T-helper 2 cell treated with Interferon-gamma antibody and Interleukin-4, amounts not matched to agents 100 ng/mL and 5 ng/mL, for 36 hours (primary cell): Measurements from ENCODE around the gene LAMA1. TPM values are rescaled to one million over a fixed set of nuclear protein-coding genes. Genes with fewer than 3 reads are reported as not detected.

Experiments used
- intact Hi-C: fragments of 100-400 bp; cut with micrococcal nuclease; formaldehyde crosslinking; loops from one replicate; pipeline ENCODE4 v1.15.1; 2023
- total RNA-seq: library from RNA; stranded (reverse); gene quantifications from 2 replicates; pipeline ENCODE4 v1.2.3, GENCODE V29; 2022

Gene LAMA1
- total RNA-seq, 1 donor from 2014 or later, result not detected

DNA sequence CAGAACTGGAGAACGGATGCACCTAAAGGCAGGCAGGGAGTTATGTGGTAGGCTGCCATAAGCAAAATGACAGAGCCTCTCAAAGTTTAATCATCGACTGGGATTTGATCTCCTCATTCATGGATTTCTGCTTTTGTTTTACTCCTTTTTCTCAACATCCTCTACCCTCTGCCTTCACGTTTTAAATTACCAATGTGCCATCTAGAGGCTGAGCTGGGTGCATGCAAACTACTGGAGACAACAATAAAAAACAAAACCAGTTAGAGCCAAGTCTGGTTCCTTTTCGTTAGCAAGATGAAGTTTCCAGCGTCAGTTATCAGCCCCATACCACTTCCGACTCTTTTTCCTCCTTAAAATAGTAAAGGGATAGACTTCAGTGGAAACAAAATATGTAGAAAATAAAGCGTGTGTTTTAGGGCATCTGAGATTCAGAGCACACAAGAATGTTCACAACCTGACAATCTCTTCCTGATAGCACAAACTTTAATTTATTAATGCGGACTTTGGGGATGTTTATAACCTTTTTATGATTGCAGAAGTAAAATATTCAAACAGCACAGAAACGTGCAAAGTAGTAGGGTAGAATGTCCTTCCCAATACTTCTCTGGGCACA lies 117.0 kb downstream of the LAMA1 start:
- intact Hi-C loops, result no loop called here

DNA sequence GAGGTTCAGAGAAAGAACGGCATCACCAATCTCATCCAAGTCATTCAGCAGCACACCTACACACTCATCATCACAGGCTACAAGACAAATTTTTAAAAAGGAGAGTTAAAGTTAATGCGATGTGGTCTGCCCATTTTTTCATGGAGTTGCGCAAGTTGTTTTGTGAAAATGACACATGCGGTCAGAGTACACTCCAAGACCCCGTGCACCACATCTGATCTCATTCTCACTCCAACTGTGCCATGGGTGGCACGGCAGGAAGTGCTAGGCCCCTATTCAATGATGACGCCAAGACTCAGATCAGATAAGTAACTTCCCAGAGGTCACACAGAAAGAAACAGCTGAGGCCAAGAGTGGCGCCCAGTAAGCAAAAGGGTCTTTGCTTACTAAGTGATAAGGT lies 119.8 kb downstream of the LAMA1 start:
- intact Hi-C loops, result no loop called here

DNA sequence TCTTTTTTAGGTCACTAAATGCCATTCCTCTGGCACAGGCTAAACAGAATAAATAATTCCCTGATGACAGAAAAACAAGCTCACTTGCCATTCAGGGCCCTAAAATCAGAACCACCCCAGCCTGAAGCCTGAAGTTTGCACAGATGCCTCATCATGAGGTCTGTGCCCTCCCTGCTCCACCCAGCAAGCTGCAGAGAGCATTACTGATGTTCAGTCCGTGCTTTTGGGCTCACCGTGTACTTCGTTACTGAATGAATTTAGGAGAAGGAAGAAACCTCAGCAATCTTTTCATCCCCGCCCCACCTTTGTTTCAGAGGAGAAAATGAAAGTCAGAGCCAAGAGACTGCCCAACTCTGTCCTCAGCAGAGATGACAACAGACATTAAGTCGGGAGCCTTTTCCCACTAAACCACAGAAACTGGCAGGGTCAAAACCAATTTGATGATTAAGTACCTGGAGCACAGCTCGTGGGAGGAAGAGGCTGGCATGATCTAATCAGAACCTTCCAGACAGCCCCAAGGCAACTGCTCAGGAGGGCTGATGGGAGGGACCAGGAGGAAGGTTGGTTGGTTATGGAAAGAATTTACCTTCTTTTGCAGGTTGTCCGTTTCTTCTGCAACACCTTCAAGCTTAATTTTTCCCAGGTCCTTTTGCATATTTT lies 122.7 kb downstream of the LAMA1 start:
- intact Hi-C loops, result no loop called here

DNA sequence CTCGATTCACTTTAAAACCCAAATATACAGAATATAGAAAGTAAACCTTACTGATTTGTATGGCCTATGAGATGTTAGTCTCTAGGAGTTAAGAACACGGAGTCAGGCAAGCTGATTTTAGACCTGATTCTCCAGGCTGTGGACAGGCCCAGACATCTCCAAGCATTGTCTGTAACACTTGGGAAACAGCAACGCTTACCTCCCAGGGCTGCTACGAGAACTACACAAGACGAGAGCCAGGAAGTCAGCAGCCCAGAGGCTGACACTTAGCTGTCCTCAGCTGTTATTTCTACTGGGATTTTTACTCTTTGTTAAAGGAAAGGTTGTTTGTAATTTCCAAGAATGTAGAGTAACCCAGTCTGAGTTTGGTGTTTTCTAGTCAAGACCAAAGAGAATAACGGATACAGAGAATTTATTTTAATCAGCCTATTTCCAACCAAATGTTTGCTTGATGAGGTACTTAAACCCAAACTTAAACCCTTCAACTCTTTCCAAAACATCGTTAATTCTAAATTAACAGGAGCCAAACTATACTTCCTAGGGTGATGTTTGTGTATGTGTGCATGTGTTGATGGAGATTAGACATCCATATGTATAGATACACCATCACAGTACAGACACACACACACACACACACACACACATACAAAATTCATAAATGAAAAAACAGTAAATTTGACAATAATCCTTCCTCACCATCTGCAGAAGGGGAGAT lies 123.4 kb downstream of the LAMA1 start:
- intact Hi-C loops, result no loop called here

DNA sequence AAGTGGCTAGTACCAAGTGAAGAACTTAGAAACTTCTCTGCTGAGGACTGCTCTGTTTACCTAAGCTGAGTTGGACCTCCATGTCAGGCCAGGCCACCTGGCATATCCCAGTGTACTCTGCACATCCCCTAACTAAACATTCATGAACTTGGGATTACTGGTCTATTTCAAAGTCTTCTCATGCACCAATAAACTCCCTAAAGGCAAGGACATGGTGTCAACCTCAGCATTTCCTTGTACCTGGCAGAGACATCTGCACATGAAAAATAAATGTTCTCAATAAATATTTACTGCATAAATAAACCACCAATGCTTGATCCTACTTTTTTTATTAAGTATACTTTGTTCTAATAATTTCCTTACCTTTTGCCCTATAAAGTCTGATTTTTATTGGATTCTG lies 124.8 kb downstream of the LAMA1 start:
- intact Hi-C loops, result no loop called here

DNA sequence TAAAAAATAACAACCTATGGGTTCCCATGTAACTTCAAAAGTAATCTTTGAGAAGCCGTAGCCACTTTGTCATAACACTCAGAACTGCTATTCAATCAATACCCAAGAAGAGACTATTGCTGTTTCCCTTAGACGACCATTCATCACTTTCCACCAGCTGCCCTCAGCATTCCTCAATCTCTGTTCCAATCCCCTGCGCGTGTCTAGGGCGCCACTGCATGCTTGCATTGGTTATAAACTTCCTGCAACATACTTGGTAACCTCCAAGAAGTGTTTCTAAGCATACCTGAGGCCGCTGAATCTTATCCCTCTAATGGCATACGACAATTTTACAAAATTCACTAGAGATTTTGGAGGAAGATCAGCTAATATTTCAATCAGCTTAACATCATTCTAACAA lies 134.2 kb downstream of the LAMA1 start:
- intact Hi-C loops, result no loop called here

DNA sequence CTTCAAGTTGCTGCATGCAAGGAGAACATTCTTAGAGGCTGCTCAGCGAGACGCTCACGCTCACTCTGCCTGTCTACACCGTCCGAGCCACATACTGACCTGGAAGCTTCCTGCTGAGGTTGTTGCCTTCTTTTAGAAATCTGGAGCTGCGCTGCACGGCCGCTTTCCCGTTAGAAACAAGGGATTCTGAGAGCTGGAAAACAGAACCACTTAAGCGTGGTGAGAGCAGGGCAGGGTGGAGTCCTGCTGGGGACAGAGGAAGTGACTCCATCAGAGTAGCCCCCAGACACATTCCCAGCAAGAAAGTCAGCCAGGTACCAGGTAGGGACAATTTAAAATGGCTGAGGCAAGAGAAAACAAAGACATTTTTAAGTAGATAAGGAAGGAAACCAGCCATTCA lies 135.2 kb downstream of the LAMA1 start:
- intact Hi-C loops, result no loop called here

DNA sequence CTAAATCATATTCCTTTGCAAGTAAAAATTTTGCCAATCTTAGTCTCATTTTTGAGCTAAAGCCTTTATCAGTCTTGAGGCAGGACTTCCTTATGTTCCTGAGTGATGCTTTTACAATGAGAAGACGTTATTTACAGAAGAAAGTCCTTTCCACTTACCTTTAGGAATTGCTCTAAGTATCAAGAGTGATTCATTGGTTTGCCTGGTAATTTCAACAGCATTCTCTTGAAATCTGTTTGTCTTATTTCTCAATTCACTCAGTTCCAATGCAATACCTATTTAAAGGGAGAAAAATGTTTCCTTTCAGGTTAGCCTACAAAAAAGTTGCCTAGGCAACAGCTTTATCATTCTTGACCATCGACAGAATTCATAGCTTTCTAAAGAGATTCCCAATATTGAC lies 137.2 kb downstream of the LAMA1 start:
- intact Hi-C loops, result no loop called here

DNA sequence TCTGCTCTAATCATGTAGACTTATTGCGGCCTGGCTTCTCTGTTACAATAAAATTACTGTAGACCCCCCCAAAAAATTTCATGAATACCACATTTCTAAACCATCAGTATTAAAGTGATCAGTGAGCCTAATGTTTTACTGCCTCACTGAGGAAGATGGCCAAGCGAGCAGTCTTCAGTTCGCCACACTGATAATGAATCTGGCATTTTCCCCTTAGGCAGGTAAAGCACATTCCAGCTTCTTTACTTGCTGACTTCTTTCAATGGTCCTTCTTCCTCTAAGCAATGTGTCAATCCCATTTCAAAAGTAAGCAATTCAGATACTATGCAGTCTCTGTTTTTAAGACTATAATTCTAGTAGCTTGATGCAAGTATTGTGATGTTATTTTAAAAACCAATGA lies 137.6 kb downstream of the LAMA1 start:
- intact Hi-C loops, result no loop called here

DNA sequence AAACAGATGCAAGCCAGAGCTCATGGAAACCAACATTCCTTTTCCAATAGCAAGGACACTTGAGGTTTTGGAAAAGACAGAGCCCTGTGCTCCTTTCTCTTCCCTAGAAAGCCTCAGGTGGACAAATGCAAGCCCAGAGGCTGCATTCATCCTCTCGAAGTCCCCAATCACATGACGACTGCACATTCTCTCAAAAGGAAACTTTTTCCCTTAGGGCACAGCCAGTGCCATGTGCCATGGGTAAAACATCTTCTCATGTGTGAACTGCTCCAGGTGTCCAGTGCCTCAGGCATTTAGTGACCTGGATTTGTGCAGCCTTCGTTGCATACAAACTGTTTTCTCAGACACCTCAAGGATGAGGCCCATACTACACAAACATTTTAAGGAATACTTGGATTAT lies 140.7 kb downstream of the LAMA1 start:
- intact Hi-C loops, result no loop called here

DNA sequence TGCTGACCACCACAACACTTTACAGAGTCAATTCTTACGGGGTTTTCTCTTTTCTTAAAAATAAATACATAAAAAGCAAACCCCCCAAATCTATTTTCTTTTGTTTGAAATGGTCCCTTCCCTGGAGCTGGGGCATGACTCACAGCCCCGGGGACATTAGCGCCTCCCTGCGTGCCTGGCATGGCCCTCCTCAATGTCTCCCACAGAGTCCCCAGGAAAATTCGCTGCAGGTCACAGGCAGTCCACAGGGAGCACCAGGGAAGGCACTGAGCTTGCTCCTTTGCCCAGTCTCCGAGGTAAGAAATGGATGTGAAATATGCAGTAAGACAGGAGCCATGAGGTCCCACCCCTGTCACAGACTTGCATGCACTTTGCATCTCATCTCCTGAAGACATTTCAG lies 142.5 kb downstream of the LAMA1 start:
- intact Hi-C loops, result no loop called here

DNA sequence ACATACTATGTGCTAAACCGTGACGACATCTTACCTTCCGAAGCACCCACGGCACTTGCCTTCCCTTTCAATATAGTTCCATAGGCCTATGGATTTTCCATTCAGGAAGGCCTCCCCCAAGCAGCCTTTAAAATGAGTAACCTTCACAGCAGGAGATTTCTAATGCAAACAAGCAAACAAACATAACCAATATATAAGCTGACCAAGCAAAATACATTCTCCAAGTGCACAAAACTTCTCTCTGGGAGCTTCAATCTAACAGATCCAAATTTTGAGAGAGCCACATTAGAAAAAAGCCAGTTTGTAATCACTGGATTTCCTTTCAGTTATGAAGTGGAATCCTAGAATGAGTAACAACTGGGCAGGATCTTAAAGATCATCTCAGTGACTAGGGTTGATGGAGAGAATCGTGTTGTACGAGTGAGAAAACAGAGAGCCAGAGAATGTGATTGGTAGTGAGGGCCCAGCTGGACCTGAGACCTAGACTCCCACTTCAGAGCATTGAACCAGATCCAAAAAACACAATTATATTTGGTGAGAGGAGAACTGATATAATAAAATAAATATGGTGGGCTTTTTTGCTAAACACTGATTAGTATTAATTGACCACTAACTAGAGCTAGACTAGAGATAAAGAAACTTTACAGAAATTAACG lies 145.6 kb downstream of the LAMA1 start:
- intact Hi-C loops, result no loop called here

DNA sequence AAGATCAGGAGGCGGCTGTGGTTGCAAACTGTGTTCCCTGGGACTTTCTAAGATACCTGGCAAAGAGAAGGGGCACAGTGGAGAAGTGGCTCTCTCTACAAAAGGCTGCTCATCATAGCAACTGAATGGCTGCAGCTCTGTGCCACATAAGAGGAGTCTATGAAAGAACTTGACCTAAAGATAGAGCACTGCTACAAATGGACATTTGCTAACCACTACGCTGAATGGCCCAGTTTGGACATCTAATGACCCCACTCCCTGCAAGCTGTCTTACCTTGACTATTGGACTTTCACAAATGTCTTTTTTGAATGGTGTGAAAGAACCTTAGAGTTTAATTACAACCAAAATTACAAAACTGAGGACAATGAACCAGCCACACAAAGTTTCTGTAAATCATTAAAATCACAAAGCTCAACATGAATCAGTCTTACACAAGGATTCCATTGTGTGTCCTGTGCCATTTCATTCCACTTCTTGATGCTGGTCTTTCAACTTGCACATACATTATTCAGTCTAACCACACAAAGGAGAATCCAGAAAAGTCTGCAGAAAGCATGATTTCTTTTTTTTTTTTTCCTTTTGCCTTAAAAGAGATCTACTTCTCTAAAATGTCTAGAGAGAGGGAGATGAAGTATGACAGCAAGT lies 154.0 kb downstream of the LAMA1 start:
- intact Hi-C loops, result no loop called here

DNA sequence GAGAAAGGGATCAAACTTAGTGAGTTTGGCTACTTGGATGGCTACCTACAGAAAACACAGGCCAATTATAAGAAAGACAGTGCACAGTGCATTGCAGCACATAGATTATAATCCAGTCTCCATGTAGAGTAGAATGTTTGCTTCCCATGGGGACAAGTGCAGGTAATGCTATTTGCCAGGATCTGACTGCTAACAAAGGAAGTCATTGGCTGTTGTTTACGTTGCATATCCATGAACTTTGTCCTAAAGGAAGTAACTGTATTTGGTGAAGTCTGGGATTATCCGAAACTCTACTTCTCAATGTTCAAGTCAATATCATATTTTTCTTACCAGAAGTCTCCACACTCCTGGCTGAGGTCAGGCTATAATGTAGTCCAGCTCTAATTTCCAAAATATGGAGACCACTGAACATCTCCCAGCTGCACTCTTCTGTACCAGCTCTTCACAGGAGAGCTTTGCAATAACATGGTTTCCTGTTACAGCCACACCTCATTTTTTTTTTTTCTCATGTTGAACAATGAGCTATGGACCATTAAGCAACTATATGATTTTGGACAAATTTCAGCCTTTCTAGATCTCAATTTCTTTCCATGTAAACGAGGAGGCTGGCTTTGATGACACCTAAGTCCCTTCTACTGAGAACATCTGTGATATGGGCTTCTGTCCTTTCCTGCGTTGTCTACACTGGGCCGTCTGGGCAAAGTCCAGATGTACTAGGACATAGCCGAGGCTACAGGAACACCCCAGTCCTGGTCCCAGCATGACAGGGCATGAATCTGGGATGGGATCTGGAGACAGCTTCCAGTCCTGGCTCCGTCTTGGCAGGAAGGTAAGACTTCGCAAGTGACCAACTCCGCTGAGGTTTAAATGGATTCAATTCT lies 154.8 kb downstream of the LAMA1 start:
- intact Hi-C loops, result no loop called here

DNA sequence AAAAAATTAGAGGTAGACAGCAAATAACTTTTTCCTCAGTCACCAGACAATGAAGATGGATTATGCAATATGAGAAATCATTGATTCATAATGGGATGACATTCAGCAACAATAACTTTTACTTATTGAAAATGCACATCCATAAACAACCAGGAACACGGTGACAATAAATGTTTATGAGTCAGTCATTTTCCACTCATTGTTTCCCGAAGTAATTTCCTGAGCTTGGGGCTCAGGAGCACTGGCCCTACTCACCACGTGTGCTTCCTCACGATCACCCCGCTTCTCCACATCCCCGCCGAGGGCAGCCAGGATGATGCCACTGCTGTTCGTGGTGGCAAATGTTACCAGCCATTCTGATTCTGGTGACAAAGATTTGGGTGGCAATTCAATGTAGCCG lies 156.3 kb downstream of the LAMA1 start:
- intact Hi-C loops, result no loop called here

DNA sequence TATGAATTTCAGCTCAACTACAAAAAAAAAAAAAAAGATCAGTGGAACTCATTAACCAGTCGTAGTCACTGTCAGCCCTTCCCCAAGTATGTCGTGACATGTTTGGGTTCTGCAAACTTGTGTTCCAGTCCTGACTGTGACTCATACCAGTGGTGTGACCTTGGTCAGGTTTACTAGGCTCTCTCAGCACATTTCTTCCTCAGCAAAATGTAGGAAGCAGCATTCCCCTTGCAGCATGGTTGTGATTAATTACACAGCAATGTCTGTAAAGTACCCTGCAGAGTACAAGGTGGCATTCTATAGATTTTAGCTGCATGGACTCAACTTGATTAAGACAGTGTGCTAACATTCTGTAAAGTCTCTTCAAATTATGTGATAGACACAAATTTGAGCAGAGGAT lies 156.9 kb downstream of the LAMA1 start:
- intact Hi-C loops, result no loop called here

DNA sequence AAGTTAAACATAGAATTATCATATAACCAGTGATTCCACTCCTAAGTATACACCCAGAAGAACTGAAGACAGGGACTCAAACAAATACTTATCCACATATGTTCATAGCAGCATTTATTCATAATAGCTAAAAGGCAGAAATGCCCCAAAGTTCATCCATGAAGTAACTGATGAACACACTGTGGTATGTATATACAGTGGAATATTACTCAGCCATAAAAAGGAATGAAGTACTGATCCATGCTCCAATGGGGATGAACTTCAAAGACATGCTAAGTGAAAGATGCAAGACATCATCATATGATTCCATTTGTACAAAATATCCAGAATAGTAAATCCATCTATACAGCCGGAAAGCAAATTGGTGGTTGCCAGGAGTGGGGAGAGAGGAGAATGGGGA lies 157.5 kb downstream of the LAMA1 start:
- intact Hi-C loops, result no loop called here

DNA sequence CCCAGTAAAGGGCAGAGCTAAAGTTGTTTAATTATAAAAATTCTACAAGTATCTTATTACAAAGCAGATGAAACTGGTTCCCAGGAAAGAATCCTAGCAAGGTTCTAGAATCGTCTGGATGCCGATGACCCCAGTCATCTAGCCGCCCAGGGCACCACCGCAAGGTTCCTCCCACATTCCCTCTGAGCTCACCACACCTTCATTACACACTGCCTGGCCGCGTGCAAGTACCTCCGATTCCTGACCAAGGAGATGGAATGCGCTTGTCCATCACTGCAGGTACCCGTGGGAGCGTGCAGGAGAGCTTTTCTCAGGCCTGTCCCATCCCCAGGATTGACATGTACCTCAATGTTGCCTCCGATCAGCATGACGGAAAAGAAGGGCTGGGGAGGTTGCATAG lies 158.5 kb downstream of the LAMA1 start:
- intact Hi-C loops, result no loop called here

DNA sequence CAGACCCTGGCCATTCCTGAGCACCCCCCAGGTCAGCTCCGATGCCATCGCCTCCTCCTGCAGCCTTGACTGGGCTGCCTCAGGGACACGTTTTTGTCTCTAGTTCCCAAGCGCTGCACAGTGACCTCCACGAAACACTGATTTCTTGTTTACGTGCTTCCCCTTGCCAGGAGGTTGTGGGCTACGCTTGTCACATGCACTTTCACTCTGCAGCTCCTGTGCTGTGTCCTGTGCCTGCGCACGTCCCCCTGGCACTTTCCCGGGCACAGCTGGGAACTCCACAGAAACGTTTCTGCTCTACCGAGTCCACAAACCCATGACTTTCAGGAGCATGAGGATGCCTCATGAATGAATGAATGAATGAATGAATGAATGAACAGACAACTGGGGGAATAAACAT lies 160.6 kb downstream of the LAMA1 start:
- intact Hi-C loops, result no loop called here

DNA sequence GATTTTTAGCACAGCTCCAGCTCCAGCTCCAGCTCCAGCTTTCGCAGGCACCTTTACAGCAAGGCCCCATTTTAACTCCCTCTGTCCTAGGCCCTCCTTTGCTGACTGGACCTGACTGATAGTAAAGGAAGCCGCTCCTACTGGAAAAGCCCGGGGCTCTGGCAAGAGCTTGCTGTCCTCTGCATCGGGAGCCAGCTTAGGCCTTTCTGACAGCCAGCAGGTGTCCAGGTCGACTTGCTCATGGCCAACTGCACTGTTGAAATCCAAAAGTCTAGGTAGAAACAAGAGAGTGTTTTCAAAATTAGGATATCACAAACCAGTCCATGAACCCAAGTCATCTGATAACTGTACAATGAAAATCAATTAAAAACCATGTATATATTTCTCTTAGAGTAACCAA lies 161.1 kb downstream of the LAMA1 start:
- intact Hi-C loops, result no loop called here

DNA sequence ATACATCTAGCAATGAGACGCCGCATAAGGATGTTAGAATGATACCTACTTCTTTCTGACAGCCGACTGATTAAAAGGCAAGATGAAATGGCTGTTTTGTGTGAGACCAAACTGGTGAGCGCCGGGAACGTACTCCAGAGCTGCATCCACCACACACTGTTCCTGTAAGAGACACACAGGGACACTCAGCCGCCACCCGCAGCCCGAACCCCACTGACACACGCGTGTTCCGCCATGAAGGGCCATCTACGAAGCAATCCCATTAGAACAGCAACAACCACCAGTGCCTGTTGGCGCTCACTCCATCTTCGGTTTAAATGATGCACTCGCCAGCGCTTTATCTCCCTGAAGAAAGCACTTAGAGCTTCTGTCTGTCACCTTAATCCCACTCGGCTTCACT lies 162.3 kb downstream of the LAMA1 start:
- intact Hi-C loops, result no loop called here
